Epithelial cell of esophagus (primary cell): ENCODE results near the gene RIPPLY3.

ENCODE experiments used
- DNase-seq: peaks from one replicate; pipeline ENCODE4 v3.0.0; 2010; ENCODE audit warnings: low read depth
- H3K4me3 ChIP-seq: 2 replicates; pipeline ENCODE4 v1.5.1; 2011; ENCODE audit warnings: mild to moderate bottlenecking, low read length, control low read depth
- TF ChIP-seq, protein P1 (sequence below): IDR thresholded peaks from 2 replicates; pipeline ENCODE4 v1.5.1; 2011; ENCODE audit warnings: low read depth, mild to moderate bottlenecking, low read length, control low read depth, inconsistent platforms; ENCODE audit not compliant: insufficient read depth; ENCODE audit errors: missing control alignments

Gene RIPPLY3

GRCh38 chr21:37006486-37007291 is at the start of gene RIPPLY3:
Gene RIPPLY3 (plus strand): TSS chr21:37006702. CDS start chr21:37006773, 71 bp downstream.
- peak within 1 kb of the TSS; percentile 34 for H3K4me3 ChIP-seq
- DNase-seq: peak; percentile 24
- TF ChIP-seq, protein P1, sequence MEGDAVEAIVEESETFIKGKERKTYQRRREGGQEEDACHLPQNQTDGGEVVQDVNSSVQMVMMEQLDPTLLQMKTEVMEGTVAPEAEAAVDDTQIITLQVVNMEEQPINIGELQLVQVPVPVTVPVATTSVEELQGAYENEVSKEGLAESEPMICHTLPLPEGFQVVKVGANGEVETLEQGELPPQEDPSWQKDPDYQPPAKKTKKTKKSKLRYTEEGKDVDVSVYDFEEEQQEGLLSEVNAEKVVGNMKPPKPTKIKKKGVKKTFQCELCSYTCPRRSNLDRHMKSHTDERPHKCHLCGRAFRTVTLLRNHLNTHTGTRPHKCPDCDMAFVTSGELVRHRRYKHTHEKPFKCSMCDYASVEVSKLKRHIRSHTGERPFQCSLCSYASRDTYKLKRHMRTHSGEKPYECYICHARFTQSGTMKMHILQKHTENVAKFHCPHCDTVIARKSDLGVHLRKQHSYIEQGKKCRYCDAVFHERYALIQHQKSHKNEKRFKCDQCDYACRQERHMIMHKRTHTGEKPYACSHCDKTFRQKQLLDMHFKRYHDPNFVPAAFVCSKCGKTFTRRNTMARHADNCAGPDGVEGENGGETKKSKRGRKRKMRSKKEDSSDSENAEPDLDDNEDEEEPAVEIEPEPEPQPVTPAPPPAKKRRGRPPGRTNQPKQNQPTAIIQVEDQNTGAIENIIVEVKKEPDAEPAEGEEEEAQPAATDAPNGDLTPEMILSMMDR: no peak

DNA sequence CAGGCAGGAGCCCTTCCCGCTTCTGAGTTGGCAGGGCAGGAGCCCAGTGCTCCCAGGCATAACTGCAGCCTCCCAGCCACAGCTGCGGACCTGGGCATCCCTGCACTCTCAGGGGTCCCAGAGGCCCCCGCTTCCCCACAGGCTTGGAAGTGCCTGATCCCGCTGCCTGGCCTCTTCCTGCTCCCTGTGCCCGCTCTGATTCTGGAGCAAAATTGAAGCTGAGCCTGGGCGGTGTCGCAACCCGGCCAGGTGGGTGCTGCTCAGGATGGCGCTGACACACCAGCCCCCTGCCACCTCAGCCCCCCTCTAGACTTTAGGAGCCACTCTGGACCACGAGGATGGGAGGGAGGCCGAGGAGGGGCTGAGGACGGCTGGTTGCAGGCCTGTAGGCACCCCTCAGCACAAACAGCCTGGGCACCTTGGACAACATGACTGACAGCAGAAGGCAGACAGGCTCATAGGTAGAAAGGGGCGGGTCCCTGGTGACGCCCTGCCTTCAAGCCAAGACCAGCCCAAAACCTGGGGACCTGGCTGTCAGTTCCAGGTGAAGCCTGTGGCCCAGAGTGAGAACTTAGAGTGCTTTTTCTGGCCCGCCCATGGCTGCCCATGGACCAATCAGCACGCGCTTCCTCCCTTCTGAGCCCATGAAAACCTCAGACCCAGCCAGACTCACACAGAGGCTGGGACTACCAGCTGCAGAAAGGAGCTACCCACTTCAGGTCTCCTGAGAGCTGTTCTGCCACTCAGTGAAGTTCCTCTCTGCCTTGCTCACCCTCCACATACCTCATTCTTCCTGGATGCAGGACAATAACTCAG is 47.3 kb upstream of the RIPPLY3 start:
- DNase-seq: no peak

DNA sequence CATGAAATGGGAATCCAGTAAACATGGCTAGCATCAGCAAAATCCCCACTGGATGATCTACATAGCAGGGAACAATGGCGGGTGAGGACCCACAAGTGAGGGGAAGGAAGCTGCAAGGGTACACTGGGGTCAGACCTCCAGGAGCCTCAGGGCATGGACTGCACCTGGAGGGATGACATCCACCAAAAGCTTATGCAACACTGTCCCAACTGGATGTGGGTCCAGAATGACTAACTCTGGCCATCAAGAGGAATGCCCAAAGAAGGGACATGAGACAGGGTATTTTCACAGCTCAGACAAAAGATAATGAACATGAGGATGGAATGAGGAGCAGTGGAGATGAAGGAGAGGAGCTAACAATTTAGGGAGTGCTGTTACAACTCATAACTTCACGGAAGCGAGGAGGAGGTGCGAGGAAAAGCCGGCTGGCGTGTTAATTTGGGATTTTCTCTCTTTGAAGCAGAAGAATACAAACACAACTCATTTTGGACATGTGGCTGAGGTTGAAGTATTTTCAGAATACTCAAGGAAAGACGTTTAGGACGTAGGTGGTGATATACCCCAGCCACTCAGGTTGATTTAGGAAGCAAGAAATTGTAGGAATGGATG is 45.7 kb upstream of the RIPPLY3 start:
- no peak for DNase-seq
- no peak overlapping the region for H3K4me3 ChIP-seq
- TF ChIP-seq, protein P1: no peak

More for the DNA sequence above, 47.3 kb upstream of the RIPPLY3 start:
- no peak overlapping the region for H3K4me3 ChIP-seq
- TF ChIP-seq, protein P1: no peak

GRCh38 chr21:36962098-36962780 is 44.3 kb upstream of the RIPPLY3 start:
- TF ChIP-seq, protein P1: no peak
- H3K4me3 ChIP-seq: no peak overlapping the region
- no peak for DNase-seq

GRCh38 chr21:36964398-36964797 is 42.1 kb upstream of the RIPPLY3 start:
- no peak for DNase-seq
- TF ChIP-seq, protein P1: no peak
- no peak overlapping the region for H3K4me3 ChIP-seq

DNA sequence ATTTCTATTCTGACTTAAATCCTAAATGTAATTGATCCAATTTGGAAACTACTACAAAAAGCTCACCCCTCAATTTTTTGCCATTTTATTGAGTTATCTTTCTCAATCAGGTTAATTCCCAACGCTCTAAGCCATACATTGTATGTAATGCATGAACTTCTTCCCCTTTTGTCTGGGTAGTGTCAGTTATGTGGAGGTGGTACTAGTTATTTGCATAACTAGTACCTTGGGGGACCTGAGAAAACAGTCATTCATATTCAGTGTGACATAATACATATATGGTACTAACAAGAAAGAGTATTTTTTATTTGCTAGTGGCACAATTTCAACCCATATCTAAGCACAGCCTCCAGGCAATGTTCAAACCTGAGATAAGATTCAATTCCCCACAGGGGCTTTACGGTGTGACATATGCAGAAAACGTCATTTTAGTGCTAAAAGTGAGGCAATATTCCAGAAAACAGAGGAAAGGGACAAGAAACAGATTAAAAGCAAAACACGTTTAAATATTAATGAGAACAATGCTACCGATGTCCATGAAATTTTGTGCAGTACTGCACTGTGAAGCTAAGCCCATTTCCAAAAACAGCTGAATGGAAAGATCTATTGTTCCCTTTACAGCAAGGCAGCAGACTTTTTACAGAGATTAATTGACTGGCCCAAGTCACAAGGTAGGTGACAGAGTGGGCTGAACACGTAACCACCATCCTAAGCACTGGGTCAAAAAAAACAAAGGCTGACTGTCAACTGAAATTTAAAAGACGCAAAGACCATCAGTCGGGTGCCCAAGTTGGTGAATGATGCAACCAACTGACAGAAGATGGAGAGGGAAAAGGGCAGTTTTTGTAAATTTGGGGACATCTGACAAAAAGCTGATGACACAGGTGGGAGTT is 41.4 kb upstream of the RIPPLY3 start:
- TF ChIP-seq, protein P1: no peak

More for the DNA sequence above, 41.4 kb upstream of the RIPPLY3 start:
- no peak for DNase-seq
- no peak overlapping the region for H3K4me3 ChIP-seq
